Gastrocnemius medialis (tissue), 4 donors: Measurements from ENCODE around the gene CUX1.

ENCODE experiments used
- CTCF ChIP-seq, 5 experiments: fragments of 450-650 bp in 3 of 5; fragments of 200-600 bp in 2 of 5; sonication (generic) in 2 of 5; IDR thresholded peaks in 4 of 5; conservative IDR thresholded peaks in 1 of 5; 1 replicate in 4 of 5; 2 replicates in 1 of 5; pipeline ENCODE4 v1.5.1; 2016 to 2019; ENCODE audit warnings: antibody characterized with exemption in 5 of 5, mild to moderate bottlenecking in 3 of 5, moderate library complexity in 3 of 5
- POLR2A ChIP-seq, 2 donors: fragments of 450-650 bp; IDR thresholded peaks; one replicate each; pipeline ENCODE4 v1.6.1; 2017; ENCODE audit warnings: antibody characterized with exemption in 2 of 2, mild to moderate bottlenecking in 2 of 2, moderate library complexity in 2 of 2

GRCh38 chr7:102204212-102204611 lies 386.8 kb downstream of the CUX1 start:
- no peak for TF ChIP-seq CTCF (IDR thresholded peaks at IDR 0.05 in 4 of 5, conservative IDR thresholded peaks at IDR 0.05 in 1 of 5)
- TF ChIP-seq POLR2A (IDR thresholded peaks at IDR 0.05): no peak
